Measurements from ENCODE around the gene MLEC.

DNA sequence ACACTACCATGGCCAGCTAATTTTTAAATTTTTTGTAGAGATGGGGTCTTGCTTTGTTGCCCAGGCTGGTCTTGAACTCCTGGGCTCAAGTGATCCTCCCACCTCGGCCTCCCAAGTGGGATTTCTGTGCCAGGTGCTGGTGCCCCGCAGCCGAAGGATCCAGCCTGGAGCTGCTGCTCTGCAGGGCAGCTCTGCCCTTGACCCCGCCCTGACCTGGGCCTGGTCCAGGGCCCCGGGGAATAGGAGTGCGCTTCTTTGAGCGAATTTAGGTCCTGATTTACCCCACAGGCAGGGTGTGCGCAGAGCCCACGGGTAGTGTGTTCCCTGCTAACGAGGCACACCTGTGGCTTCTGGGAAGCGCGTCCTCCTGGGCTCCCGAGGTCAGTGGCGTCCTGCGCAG lies 53.9 kb downstream of the MLEC start:
- TF ChIP-seq TAF1 (IDR thresholded peaks at IDR 0.05; ENCODE audit: borderline replicate concordance, insufficient read depth, low read length) (no peak), POLR2AphosphoS5 (IDR thresholded peaks at IDR 0.05; ENCODE audit: low read depth, low read length) (no peak)
- TF ChIP-seq, protein P1, sequence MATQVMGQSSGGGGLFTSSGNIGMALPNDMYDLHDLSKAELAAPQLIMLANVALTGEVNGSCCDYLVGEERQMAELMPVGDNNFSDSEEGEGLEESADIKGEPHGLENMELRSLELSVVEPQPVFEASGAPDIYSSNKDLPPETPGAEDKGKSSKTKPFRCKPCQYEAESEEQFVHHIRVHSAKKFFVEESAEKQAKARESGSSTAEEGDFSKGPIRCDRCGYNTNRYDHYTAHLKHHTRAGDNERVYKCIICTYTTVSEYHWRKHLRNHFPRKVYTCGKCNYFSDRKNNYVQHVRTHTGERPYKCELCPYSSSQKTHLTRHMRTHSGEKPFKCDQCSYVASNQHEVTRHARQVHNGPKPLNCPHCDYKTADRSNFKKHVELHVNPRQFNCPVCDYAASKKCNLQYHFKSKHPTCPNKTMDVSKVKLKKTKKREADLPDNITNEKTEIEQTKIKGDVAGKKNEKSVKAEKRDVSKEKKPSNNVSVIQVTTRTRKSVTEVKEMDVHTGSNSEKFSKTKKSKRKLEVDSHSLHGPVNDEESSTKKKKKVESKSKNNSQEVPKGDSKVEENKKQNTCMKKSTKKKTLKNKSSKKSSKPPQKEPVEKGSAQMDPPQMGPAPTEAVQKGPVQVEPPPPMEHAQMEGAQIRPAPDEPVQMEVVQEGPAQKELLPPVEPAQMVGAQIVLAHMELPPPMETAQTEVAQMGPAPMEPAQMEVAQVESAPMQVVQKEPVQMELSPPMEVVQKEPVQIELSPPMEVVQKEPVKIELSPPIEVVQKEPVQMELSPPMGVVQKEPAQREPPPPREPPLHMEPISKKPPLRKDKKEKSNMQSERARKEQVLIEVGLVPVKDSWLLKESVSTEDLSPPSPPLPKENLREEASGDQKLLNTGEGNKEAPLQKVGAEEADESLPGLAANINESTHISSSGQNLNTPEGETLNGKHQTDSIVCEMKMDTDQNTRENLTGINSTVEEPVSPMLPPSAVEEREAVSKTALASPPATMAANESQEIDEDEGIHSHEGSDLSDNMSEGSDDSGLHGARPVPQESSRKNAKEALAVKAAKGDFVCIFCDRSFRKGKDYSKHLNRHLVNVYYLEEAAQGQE (IDR thresholded peaks at IDR 0.05; ENCODE audit: insufficient read depth in 1 of 2, low read depth in 2 of 2, low read length in 2 of 2), result no peak
